ENCODE measurements around the gene MYO5C.
"Not testable (repeated sequence)": the region's sequence is repeated elsewhere in the genome, so short reads cannot be mapped to it uniquely, and the experiment has no call there.

The MYO5C gene

GRCh38 chr15:52181938-52182780, 113.4 kb downstream of the MYO5C start:
- H3K4me1 ChIP-seq (ENCODE audit: insufficient read depth, low read length), result no peaks in the 10 kb centered on the region
- no peak overlapping the region for H3K9ac ChIP-seq (ENCODE audit: low read depth, low read length)
- H3K9me3 ChIP-seq (ENCODE audit: control insufficient read depth, insufficient read depth, low read length), result no peaks in the 10 kb centered on the region
- H3K36me3 ChIP-seq (ENCODE audit: insufficient read depth, low read length), result no peaks in the 10 kb centered on the region

- Histone ChIP-seq H3K9ac (ENCODE audit: low read depth, low read length) (peak overlapping the region; percentile 97; the same call in 1 of the 2 replicates), H3K36me3 (ENCODE audit: insufficient read depth, low read length) (no peaks in the 10 kb centered on the region), H3K4me1 (ENCODE audit: insufficient read depth, low read length) (no peaks in the 10 kb centered on the region), H3K9me3 (ENCODE audit: control insufficient read depth, insufficient read depth, low read length) (no peaks in the 10 kb centered on the region)
Measured at GRCh38 chr15:52180851-52181450, 114.7 kb downstream of the MYO5C start.

DNA sequence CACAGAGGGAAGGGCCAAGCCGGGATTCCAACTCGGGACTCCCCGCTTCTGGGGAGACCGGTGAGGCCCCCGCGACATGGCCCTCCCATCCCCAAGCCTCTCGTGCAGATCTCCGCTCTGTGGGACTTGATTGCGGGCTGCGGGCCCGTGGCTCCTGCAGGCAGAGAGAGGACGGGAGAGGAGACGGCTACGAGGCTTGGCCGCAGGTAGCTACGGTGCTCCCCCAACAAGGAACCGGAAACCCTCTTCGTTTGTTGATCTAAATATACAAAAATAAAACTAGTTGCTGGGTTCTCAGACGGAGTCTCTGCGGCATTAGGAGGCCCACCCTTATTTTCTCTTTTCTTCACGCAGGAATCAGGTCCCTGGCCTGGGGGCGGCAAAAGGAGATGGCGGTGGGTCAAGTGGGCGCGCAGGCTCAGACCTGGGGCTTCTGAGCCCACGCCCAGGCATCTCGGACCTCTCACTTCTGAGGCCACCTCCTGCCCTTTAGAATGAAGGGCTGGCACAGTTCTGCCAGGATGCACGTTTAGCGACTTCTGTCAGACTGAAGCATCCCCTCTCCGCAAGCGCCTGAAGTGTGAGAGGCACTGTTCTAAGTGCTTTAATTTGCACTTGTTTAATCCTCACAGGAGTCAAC, 115.3 kb downstream of the MYO5C start:
- Histone ChIP-seq H3K4me1 (ENCODE audit: insufficient read depth, low read length) (no peaks in the 10 kb centered on the region), H3K9ac (ENCODE audit: low read depth, low read length) (peak overlapping the region; percentile 97), H3K36me3 (ENCODE audit: insufficient read depth, low read length) (no peaks in the 10 kb centered on the region), H3K9me3 (ENCODE audit: control insufficient read depth, insufficient read depth, low read length) (no peaks in the 10 kb centered on the region)

DNA sequence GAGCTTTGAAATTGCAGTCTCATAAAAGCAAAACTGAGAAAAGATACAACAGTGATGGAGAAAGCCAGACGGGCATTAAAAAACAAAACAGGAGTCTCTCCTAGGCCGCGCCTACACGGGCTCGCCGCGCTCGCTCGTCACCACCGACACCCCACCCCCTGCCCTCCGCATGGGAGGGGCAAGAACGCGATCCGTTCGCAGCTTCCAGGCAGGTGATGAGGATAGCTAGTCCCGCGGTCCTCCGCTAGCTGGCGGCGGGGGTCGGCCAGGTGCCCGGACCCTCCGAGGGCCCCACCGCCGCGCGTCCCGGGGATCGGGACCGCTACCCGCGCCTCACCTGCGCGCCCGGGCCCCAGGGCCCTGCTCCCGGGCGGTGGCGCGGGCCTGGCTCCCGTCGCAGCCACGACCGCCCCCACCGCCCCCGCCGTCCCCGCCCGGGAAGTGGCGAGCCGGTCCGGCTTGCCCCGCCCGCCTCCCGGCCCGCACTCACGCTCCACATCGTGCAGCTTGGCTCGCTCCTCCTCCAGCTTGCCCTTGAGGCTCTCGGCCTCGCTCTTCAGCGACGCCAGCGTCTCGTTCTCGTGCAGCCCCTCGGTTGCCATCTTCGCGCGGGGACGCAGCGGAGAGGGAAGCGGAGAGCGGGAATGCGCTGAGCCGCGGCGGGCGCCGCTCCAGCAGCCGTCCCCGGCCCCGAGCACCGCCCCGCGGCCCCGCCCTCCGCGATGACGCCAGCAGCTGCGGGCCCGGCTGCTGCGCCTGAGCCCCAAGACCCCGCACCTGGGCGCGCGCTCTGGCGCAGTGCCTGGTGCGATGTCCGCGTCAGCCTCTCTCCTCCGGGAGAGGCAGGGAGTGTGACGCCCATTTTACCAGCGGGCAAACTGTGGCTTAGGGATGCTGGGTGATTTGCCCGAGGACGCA, 116.1 kb downstream of the MYO5C start:
- H3K36me3 ChIP-seq (ENCODE audit: insufficient read depth, low read length), result no peaks in the 10 kb centered on the region

GRCh38 chr15:52178765-52179164, 116.8 kb downstream of the MYO5C start:
- Histone ChIP-seq H3K9me3 (ENCODE audit: control insufficient read depth, insufficient read depth, low read length) (no peaks in the 10 kb centered on the region), H3K4me1 (ENCODE audit: insufficient read depth, low read length) (no peaks in the 10 kb centered on the region), H3K9ac (ENCODE audit: low read depth, low read length) (peak overlapping the region; percentile 97), H3K36me3 (ENCODE audit: insufficient read depth, low read length) (no peaks in the 10 kb centered on the region)

More for the DNA sequence above, 116.1 kb downstream of the MYO5C start:
- H3K9me3 ChIP-seq (ENCODE audit: control insufficient read depth, insufficient read depth, low read length), result no peaks in the 10 kb centered on the region
- peak overlapping the region; percentile 97 for H3K9ac ChIP-seq (ENCODE audit: low read depth, low read length)
- no peaks in the 10 kb centered on the region for H3K4me1 ChIP-seq (ENCODE audit: insufficient read depth, low read length)

GRCh38 chr15:52172869-52173268, 122.7 kb downstream of the MYO5C start:
- no peaks in the 10 kb centered on the region for H3K9me3 ChIP-seq (ENCODE audit: control insufficient read depth, insufficient read depth, low read length)
- no peaks in the 10 kb centered on the region for H3K36me3 ChIP-seq (ENCODE audit: insufficient read depth, low read length)
- H3K9ac ChIP-seq (ENCODE audit: low read depth, low read length), result no peak overlapping the region
- no peaks in the 10 kb centered on the region for H3K4me1 ChIP-seq (ENCODE audit: insufficient read depth, low read length)

GRCh38 chr15:52171807-52172206, 123.8 kb downstream of the MYO5C start:
- Histone ChIP-seq H3K4me1 (ENCODE audit: insufficient read depth, low read length) (no peaks in the 10 kb centered on the region), H3K36me3 (ENCODE audit: insufficient read depth, low read length) (no peaks in the 10 kb centered on the region), H3K9me3 (ENCODE audit: control insufficient read depth, insufficient read depth, low read length) (no peaks in the 10 kb centered on the region), H3K9ac (ENCODE audit: low read depth, low read length) (no peak overlapping the region)

GRCh38 chr15:52171386-52171785, 124.2 kb downstream of the MYO5C start:
- Histone ChIP-seq H3K4me1 (ENCODE audit: insufficient read depth, low read length) (no peaks in the 10 kb centered on the region), H3K9ac (ENCODE audit: low read depth, low read length) (no peak overlapping the region), H3K9me3 (ENCODE audit: control insufficient read depth, insufficient read depth, low read length) (no peaks in the 10 kb centered on the region), H3K36me3 (ENCODE audit: insufficient read depth, low read length) (no peaks in the 10 kb centered on the region)

DNA sequence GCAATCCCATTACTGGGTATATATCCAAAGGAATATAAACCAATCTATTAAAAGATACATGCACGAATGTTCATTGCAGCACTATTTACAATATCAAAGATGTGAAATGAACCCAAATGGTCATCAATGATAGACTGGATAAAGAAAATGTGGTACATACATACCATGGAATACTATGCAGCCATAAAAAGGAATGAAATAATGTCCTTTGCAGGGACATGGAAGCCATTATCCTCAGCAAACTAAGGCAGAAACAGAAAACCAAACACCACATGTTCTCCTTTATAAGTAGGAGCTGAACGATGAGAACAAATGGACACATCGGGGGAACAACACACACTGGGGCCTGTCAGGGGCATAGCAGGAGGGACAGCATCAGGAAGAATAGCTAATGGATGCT, 125.4 kb downstream of the MYO5C start:
- H3K9me3 ChIP-seq (ENCODE audit: control insufficient read depth, insufficient read depth, low read length); H3K4me1 ChIP-seq (ENCODE audit: insufficient read depth, low read length); H3K36me3 ChIP-seq (ENCODE audit: insufficient read depth, low read length); H3K9ac ChIP-seq (ENCODE audit: low read depth, low read length): not testable (repeated sequence)

DNA sequence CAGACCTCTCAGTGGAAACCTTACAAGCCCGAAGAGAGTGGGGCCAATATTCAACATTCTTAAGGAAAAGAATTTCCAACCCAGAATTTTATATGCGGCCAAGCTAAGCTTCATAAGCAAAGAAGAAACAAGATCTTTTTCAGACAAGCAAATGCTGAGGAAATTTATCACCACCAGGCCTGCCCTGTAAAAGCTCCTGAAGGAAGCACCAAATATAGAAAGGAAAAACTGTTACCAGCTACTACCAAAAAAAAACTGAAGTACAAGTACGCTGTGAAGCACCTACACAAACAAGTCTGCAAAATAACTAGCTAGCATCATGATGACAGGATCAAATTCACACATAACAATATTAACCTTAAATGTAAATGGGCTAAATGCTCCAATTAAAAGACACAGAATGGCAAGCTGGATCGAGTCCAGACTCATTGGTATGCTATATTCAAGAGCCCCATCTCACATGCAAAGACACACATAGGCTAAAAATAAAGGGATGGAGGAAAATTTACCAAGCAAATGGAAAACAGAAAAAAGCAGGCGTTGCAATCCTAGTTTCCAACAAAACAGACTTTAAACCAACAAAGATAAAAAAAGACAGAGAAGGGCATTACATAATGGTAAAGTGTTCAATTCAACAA, 130.0 kb downstream of the MYO5C start:
- H3K9me3 ChIP-seq (ENCODE audit: control insufficient read depth, insufficient read depth, low read length); H3K4me1 ChIP-seq (ENCODE audit: insufficient read depth, low read length); H3K36me3 ChIP-seq (ENCODE audit: insufficient read depth, low read length); H3K9ac ChIP-seq (ENCODE audit: low read depth, low read length): not testable (repeated sequence)

DNA sequence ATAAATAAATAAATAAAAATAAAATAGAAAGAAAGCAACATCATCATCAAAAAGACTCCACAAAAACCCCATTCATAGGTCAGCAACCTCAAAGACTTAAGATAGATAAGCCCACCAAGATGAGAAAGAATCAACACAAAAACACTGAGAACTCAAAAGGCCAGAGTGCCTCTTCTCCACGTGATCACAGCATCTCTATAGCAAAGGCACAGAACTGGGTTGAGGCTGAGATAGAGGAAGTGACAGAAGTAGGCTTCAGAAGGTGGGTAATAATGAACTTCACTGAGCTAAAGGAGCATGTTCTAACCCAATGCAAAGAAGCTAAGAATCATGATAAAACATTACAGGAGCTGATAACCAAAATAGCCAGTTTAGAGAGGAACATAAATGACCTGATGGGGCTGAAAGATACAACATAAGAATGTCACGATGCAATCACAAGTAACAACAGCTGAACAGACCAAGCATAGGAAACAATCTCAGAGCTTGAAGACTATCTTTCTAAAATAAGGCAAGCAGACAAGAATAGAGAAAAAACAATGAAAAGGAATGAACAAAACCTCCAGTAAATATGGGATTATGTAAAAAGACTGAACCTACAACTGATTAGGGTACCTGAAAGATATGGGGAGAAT, 130.9 kb downstream of the MYO5C start:
- no peaks in the 10 kb centered on the region for H3K9me3 ChIP-seq (ENCODE audit: control insufficient read depth, insufficient read depth, low read length)
- no peak overlapping the region for H3K9ac ChIP-seq (ENCODE audit: low read depth, low read length)
- H3K36me3 ChIP-seq (ENCODE audit: insufficient read depth, low read length), result no peaks in the 10 kb centered on the region
- H3K4me1 ChIP-seq (ENCODE audit: insufficient read depth, low read length), result no peaks in the 10 kb centered on the region

GRCh38 chr15:52163321-52164190, 132.0 kb downstream of the MYO5C start:
- no peak overlapping the region for H3K9ac ChIP-seq (ENCODE audit: low read depth, low read length)
- no peaks in the 10 kb centered on the region for H3K9me3 ChIP-seq (ENCODE audit: control insufficient read depth, insufficient read depth, low read length)
- H3K36me3 ChIP-seq (ENCODE audit: insufficient read depth, low read length), result no peaks in the 10 kb centered on the region
- H3K4me1 ChIP-seq (ENCODE audit: insufficient read depth, low read length), result no peaks in the 10 kb centered on the region

GRCh38 chr15:52162876-52163275, 132.7 kb downstream of the MYO5C start:
- Histone ChIP-seq H3K9ac (ENCODE audit: low read depth, low read length) (no peak overlapping the region), H3K36me3 (ENCODE audit: insufficient read depth, low read length) (no peaks in the 10 kb centered on the region), H3K4me1 (ENCODE audit: insufficient read depth, low read length) (no peaks in the 10 kb centered on the region), H3K9me3 (ENCODE audit: control insufficient read depth, insufficient read depth, low read length) (no peaks in the 10 kb centered on the region)
